ENCODE results near the gene ERI3.

GRCh38 chr1:44236490-44237272, 118.4 kb downstream of the ERI3 start:
- TF ChIP-seq POLR2A (IDR thresholded peaks at IDR 0.05; ENCODE audit: low read length) (no peak), GATA1 (IDR thresholded peaks at IDR 0.05; ENCODE audit: low read depth, low read length) (no peak)
